A204.1 (cell line): ENCODE measurements around the gene PGLYRP3.

Experiments
- FAIRE-seq: peaks from 2 replicates; lab custom pipeline; 2012; peaks lifted over from hg19 to GRCh38; lab: Jason Lieb, UNC

The PGLYRP3 gene

GRCh38 chr1:153313288-153313687, 536 bp upstream of the PGLYRP3 start:
- FAIRE-seq, result no peak

- no peak for FAIRE-seq
Observed at GRCh38 chr1:153310526-153310925, 2.2 kb downstream of the PGLYRP3 start.

GRCh38 chr1:153309441-153309840, 3.3 kb downstream of the PGLYRP3 start:
- no peak for FAIRE-seq

- FAIRE-seq, result no peak
Observed at GRCh38 chr1:153308540-153308939, 4.2 kb downstream of the PGLYRP3 start.

GRCh38 chr1:153307221-153307600, 5.5 kb downstream of the PGLYRP3 start:
- no peak for FAIRE-seq

GRCh38 chr1:153306303-153307220, 6.2 kb downstream of the PGLYRP3 start:
- FAIRE-seq, result no peak

- FAIRE-seq, result no peak
Observed at GRCh38 chr1:153305682-153306081, 7.1 kb downstream of the PGLYRP3 start.

- FAIRE-seq, result no peak
Observed at GRCh38 chr1:153302308-153302707, 10.4 kb downstream of the PGLYRP3 start.

GRCh38 chr1:153293851-153294250, 18.9 kb downstream of the PGLYRP3 start:
- no peak for FAIRE-seq

GRCh38 chr1:153293480-153293775, 19.3 kb downstream of the PGLYRP3 start:
- FAIRE-seq, result no peak

- FAIRE-seq, result no peak
Observed at GRCh38 chr1:153292740-153293479, 19.8 kb downstream of the PGLYRP3 start.

GRCh38 chr1:153292185-153292584, 20.6 kb downstream of the PGLYRP3 start:
- FAIRE-seq, result no peak

GRCh38 chr1:153291514-153291913, 21.2 kb downstream of the PGLYRP3 start:
- no peak for FAIRE-seq

GRCh38 chr1:153288634-153289275, 24.0 kb downstream of the PGLYRP3 start:
- FAIRE-seq, result no peak

- FAIRE-seq, result no peak
Observed at GRCh38 chr1:153277852-153278251, 34.9 kb downstream of the PGLYRP3 start.

GRCh38 chr1:153272186-153272585, 40.6 kb downstream of the PGLYRP3 start:
- no peak for FAIRE-seq

- FAIRE-seq, result no peak
Observed at GRCh38 chr1:153271711-153272110, 41.0 kb downstream of the PGLYRP3 start.

GRCh38 chr1:153265457-153265856, 47.3 kb downstream of the PGLYRP3 start:
- FAIRE-seq, result no peak

- no peak for FAIRE-seq
Observed at GRCh38 chr1:153262462-153263157, 50.1 kb downstream of the PGLYRP3 start.

- no peak for FAIRE-seq
Observed at GRCh38 chr1:153262070-153262366, 50.7 kb downstream of the PGLYRP3 start.

GRCh38 chr1:153261281-153262069, 51.3 kb downstream of the PGLYRP3 start:
- FAIRE-seq, result no peak
